Left ventricle myocardium inferior (tissue), 1 donor: ENCODE measurements around the gene ADAMTSL2. TPM values are rescaled to one million over a fixed set of nuclear protein-coding genes. Genes with fewer than 3 reads are reported as not detected.
A peak's percentile ranks its signal among the peaks of the same experiment; 100 is the strongest.

Experiments
- DNase-seq: peaks from one replicate; pipeline ENCODE4 v3.0.0-alpha.2; 2020
- H3K27ac ChIP-seq: fragments of 200-600 bp; replicated peaks from 2 replicates; pipeline ENCODE4 v1.8.0; 2021
- H3K27me3 ChIP-seq: fragments of 200-600 bp; 2 replicates; pipeline ENCODE4 v1.8.0; 2021; ENCODE audit warnings: low read depth
- H3K36me3 ChIP-seq: fragments of 200-600 bp; 2 replicates; pipeline ENCODE4 v1.8.0; 2021
- H3K4me1 ChIP-seq: fragments of 200-600 bp; 2 replicates; pipeline ENCODE4 v1.8.0; 2021
- H3K4me3 ChIP-seq: fragments of 200-600 bp; 2 replicates; pipeline ENCODE4 v1.8.0; 2021; ENCODE audit warnings: mild to moderate bottlenecking, moderate library complexity
- H3K9me3 ChIP-seq: fragments of 200-600 bp; replicated peaks from 2 replicates; pipeline ENCODE4 v1.8.0; 2021
- CTCF ChIP-seq: fragments of 200-600 bp; IDR thresholded peaks from 2 replicates; pipeline ENCODE4 v1.8.0; 2021; ENCODE audit warnings: antibody characterized with exemption, mild to moderate bottlenecking, borderline replicate concordance
- intact Hi-C: fragments of 100-400 bp; cut with micrococcal nuclease; formaldehyde crosslinking; loops from one replicate; pipeline ENCODE4 v1.11.0; 2022
- total RNA-seq: library from RNA; stranded (reverse); fragmentation: NEBNext Ultra II Directional; extraction: Animal tissue kit (Norgen Biotek cat#: 25700); gene quantifications from one replicate; pipeline ENCODE4 v1.2.1, GENCODE V29; 2021
- donor health status: DM: no; HTN: yes; CAD: no; lungs with severe emphysema.

The ADAMTSL2 gene
- total RNA-seq, 1 donor from 2014 or later, result 6.0 TPM

DNA sequence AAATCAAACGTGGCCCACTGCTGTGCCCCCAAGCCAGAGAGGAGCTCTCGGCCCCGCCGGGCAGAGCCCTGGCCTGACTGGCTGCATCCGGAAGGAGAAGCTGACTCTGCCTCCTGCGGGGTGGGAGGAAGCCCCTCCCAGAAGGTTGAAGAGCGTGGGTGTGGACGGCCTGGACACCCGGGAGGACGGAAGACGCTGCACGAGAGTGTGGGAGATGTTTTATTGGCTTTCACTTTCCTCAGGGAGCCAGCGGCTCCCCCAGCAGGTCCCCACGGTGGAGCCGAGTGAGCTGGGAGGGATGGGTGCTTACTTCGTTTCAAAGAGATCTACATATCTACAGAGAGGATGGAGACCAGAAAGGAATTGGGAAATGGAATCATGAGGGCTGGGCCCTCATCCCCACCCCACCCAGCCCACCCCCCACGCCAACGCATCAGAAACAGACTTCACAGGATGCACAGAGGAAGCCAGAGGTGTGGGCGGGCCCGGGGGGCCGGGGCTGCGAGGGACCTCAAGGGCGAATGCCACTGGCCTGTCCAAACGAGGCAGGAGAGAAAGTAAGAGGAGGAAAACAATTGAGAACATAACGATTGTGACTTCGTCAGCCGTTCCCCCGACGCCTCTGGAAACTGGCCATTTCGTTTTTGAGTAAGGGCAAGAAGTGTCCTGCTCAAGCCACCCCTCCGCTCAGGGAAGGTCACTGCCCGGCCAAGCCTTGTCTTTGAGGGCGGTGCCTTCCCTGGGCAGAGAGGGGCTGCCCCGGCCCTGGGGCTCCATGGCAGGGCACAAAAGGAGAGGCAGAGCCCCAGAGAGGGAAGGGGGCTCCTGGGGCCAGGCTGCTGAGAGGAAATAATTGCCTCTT lies 42.6 kb downstream of the ADAMTSL2 start:
- Histone ChIP-seq H3K9me3 (no peaks in the 10 kb centered on the region), H3K36me3 (no peaks in the 10 kb centered on the region), H3K27ac (peak overlapping the region; percentile 30), H3K4me3 (peak overlapping the region; percentile 39), H3K27me3 (peaks cover 41% of the 10 kb centered on the region), H3K4me1 (peaks cover 56% of the 10 kb centered on the region)
- no peak for TF ChIP-seq CTCF
- intact Hi-C loops, result no loop called here
- DNase-seq, result no peak

DNA sequence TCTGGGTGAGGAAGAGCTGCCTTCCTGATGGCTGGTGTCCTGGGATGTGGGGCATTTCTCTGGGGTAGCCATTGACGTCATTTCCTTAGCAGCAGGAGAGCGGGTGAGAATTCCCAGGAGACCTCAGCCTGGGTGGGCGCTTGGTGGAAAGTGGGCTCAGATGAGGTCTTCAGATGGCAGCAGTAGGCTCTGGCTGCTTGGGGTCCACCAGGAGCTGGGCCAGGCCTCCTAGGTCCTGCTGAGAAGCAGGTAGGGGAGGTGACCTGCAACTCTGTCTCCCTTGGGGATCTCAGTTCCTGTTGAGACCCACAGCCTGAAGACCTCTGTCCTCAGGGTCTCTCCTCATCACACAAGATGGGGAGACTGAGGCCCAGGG lies 43.2 kb downstream of the ADAMTSL2 start:
- no peaks in the 10 kb centered on the region for H3K36me3 ChIP-seq
- no peaks in the 10 kb centered on the region for H3K9me3 ChIP-seq
- H3K4me3 ChIP-seq, result no peak overlapping the region
- H3K27me3 ChIP-seq, result peaks cover 41% of the 10 kb centered on the region
- H3K4me1 ChIP-seq, result peaks cover 56% of the 10 kb centered on the region
- intact Hi-C loops, result no loop called here
- no peak for TF ChIP-seq CTCF
- DNase-seq, result no peak
- peak overlapping the region; percentile 30 for H3K27ac ChIP-seq

DNA sequence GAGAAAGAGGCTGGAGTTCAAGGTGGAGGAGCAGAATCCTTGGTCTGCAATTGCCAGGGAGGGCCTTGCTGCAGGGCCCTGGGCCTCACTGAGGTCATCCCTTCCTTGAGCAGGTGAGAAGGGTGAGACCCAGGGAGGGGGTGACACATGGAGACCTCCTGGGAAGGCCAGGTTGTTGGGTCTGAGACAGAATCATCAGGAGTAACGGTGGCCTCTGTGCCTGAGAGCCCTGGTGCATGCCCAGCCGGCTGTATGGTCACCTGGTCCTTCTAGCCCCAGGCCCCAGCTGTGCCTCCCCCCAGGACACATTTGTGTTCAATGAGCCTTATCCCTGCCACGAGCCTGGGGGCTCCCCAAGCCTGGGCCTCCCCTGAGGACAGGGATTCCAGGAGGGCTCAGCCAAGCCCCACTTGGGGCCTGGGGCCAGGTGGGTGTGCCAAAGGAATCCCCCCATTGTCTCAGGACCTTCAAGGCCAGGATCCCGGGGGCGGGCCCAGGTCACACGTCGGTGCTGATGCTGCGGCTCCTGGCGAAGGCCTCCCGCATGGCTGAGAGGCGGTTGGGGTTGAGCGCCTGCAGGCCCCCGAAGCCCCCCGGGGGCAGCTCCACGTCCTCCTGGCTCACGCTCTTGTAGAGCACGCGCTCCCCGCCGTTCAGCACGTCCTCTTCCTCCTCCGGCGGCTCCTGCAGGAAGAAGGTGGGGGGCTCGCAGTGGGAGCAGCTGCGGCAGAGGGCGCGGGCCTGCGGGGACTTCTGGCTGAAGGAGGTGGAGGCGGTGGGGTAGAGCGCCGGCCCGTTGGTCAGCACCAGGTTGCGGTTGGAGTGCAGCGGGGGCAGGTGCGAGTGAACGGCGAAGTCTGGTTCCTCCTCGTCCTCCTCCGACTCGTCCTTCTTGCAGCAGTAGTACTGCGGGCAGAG lies 44.3 kb downstream of the ADAMTSL2 start:
- TF ChIP-seq CTCF, result no peak
- intact Hi-C loops, result no loop called here
- no peak for DNase-seq
- H3K36me3 ChIP-seq, result no peaks in the 10 kb centered on the region
- H3K27me3 ChIP-seq, result peaks cover 41% of the 10 kb centered on the region
- no peaks in the 10 kb centered on the region for H3K9me3 ChIP-seq
- H3K27ac ChIP-seq, result no peak overlapping the region
- H3K4me1 ChIP-seq, result peaks cover 56% of the 10 kb centered on the region
- H3K4me3 ChIP-seq, result no peak overlapping the region

DNA sequence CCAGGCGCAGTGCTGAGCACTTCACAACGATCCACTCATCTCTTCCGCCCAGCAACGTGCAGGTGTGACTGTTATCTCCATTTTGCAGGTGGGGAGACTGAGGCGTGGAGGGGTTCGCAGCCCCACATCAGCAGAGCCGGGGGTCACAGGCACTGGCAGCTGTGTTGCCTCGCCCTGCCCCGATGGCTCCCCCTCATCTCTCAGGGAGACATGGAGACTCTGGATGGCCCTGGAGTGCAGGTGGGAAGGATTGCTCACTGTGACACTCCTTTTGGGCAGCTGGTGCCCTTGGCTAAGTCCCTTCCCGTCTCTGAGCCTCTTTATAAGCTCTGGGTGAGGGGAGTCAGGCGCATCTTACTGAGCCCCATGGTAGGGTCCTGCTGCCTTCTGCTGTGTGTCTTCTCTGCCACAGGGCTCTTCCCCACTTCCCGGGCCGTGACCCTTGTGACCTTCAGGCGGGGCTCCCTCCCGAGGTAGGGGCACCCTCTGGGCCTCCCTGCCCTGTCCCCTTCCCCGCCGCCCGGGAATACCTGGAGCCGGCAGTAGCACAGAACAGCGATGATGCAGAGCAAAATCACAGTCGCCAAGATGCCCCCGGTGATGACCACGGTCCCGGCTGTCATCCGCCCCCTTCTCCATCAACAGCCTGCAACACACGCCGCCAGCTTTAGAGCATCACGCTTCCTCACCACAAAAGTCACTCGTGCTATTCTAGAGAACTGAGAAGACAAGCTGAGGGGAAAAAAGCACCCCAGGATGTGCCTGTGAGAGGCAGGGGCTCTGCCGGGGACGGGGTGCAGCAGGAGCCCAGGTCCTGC lies 45.3 kb downstream of the ADAMTSL2 start:
- H3K36me3 ChIP-seq, result no peaks in the 10 kb centered on the region
- H3K27ac ChIP-seq, result no peak overlapping the region
- H3K4me3 ChIP-seq, result no peak overlapping the region
- no peak for DNase-seq
- peaks cover 44% of the 10 kb centered on the region for H3K27me3 ChIP-seq
- peaks cover 62% of the 10 kb centered on the region for H3K4me1 ChIP-seq
- no peak for TF ChIP-seq CTCF
- no peaks in the 10 kb centered on the region for H3K9me3 ChIP-seq
- intact Hi-C loops, result no loop called here

DNA sequence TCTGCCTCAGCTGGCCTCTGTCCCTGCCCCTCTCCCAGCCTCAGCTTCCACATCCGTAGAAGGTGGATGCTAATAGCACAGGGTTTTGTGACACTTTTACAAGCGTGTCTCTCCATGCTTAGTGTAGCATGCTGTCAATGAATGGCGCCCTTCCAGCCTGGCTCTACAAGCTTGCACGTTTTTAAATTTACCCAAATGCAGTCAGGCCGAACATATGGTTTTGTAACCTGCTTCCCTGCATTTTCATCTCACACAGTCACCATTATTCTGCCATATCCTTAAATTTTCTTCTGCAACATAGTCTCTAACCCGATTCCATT lies 45.9 kb downstream of the ADAMTSL2 start:
- TF ChIP-seq CTCF, result no peak
- Histone ChIP-seq H3K4me1 (peaks cover 68% of the 10 kb centered on the region), H3K27me3 (peaks cover 46% of the 10 kb centered on the region), H3K27ac (no peak overlapping the region), H3K9me3 (no peaks in the 10 kb centered on the region), H3K36me3 (no peaks in the 10 kb centered on the region), H3K4me3 (no peak overlapping the region)
- intact Hi-C loops, result no loop called here
- no peak for DNase-seq
